Fibroblast of villous mesenchyme (primary cell): ENCODE measurements around the gene KRTAP2-3. TPM values are rescaled to one million over a fixed set of nuclear protein-coding genes. Genes with fewer than 3 reads are reported as not detected.
"Not testable (repeated sequence)": the region's sequence is repeated elsewhere in the genome, so short reads cannot be mapped to it uniquely, and the experiment has no call there.

Experiments
- DNase-seq: peaks from one replicate; pipeline ENCODE4 v3.0.0-alpha.2; 2010; ENCODE audit warnings: low read depth
- H3K4me3 ChIP-seq: 2 replicates; pipeline ENCODE4 v1.5.1; 2011; ENCODE audit warnings: low read depth, mild to moderate bottlenecking, low read length
- total RNA-seq: library from RNA; depleted of rRNA; stranded (reverse); fragments of >200 nt; gene quantifications from 2 replicates; pipeline ENCODE4 v1.2.3, GENCODE V29; 2012
- TF ChIP-seq, protein P1 (sequence below): IDR thresholded peaks from 2 replicates; pipeline ENCODE4 v1.5.1; 2012; ENCODE audit warnings: low read depth, mild to moderate bottlenecking, low read length; ENCODE audit not compliant: insufficient read depth

The KRTAP2-3 gene
- total RNA-seq, 1 donor = not detected

- TF ChIP-seq, protein P1, sequence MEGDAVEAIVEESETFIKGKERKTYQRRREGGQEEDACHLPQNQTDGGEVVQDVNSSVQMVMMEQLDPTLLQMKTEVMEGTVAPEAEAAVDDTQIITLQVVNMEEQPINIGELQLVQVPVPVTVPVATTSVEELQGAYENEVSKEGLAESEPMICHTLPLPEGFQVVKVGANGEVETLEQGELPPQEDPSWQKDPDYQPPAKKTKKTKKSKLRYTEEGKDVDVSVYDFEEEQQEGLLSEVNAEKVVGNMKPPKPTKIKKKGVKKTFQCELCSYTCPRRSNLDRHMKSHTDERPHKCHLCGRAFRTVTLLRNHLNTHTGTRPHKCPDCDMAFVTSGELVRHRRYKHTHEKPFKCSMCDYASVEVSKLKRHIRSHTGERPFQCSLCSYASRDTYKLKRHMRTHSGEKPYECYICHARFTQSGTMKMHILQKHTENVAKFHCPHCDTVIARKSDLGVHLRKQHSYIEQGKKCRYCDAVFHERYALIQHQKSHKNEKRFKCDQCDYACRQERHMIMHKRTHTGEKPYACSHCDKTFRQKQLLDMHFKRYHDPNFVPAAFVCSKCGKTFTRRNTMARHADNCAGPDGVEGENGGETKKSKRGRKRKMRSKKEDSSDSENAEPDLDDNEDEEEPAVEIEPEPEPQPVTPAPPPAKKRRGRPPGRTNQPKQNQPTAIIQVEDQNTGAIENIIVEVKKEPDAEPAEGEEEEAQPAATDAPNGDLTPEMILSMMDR = no peak
- peak; percentile 8 for DNase-seq
Measured at GRCh38 chr17:41098481-41098880, 38.6 kb upstream of the KRTAP2-3 start.

GRCh38 chr17:41098042-41098441 is 38.1 kb upstream of the KRTAP2-3 start, which contains the start of gene KRTAP4-8:
Gene KRTAP4-8 (minus strand): TSS chr17:41098142. CDS start chr17:41098084, 58 bp downstream.
- TF ChIP-seq, protein P1 = no peak
- H3K4me3 ChIP-seq = no peak within 1 kb of the TSS
- DNase-seq = no peak

More at GRCh38 chr17:41098481-41098880, 38.6 kb upstream of the KRTAP2-3 start:
- H3K4me3 ChIP-seq = no peak overlapping the region

GRCh38 chr17:41096055-41096454 is 36.1 kb upstream of the KRTAP2-3 start:
- TF ChIP-seq, protein P1 = no peak
- H3K4me3 ChIP-seq = no peak overlapping the region
- DNase-seq = no peak

GRCh38 chr17:41088760-41089352 is 28.9 kb upstream of the KRTAP2-3 start:
- H3K4me3 ChIP-seq, DNase-seq: not testable (repeated sequence)

GRCh38 chr17:41084100-41084856 is 24.4 kb upstream of the KRTAP2-3 start, which contains the start of gene KRTAP4-7:
Gene KRTAP4-7 (plus strand): TSS chr17:41084150. CDS start chr17:41084207, 57 bp downstream.
- DNase-seq, H3K4me3 ChIP-seq: not testable (repeated sequence)

DNA sequence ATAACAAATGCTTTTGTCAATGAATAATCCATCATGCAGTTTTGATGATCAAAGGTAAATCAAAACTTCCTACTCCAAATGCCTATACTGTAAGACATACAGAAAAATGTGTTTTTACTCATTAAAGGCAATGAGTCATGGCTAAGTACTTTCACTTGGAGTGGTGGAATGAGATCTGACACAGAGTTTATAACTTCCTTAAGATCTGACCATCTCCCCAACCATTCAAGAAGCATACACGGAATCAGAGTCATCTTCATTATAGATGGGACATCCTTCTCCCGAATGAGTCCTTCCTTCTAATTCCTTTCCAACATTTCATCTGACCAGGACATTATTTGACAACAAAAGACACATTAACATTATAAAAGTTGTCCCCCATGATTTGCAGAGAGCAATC is 23.5 kb upstream of the KRTAP2-3 start:
- not testable (repeated sequence) for DNase-seq, H3K4me3 ChIP-seq

GRCh38 chr17:41082626-41083025 is 22.7 kb upstream of the KRTAP2-3 start:
- TF ChIP-seq, protein P1 = no peak
- H3K4me3 ChIP-seq = no peak overlapping the region
- DNase-seq = no peak

DNA sequence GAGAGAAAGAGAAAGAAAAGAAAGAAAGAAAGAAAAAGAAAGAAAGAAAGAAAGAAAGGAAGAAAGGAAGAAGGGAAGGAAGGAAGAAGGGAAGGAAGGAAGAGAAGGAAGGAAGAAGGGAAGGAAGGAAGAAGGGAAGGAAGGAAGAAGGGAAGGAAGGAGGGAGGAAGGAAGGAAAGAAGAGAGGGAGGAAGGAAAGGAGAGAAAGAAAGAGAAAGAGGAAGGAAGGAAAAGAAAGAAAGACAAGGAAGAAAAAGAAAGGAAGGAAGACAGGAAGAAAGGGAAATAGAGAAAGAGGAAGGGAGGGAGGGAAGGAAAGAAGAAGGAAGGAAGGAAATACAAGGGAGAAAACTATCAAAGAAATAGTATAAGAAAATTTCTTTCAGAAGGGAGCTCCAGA is 16.9 kb upstream of the KRTAP2-3 start:
- H3K4me3 ChIP-seq = no peak overlapping the region
- no peak for DNase-seq
- TF ChIP-seq, protein P1 = no peak
